ENCODE results near the gene ZDHHC19. TPM values are rescaled to one million over a fixed set of nuclear protein-coding genes. Genes with fewer than 3 reads are reported as not detected.

The ZDHHC19 gene
- total RNA-seq, 2 experiments from 2014 or later: not detected

DNA sequence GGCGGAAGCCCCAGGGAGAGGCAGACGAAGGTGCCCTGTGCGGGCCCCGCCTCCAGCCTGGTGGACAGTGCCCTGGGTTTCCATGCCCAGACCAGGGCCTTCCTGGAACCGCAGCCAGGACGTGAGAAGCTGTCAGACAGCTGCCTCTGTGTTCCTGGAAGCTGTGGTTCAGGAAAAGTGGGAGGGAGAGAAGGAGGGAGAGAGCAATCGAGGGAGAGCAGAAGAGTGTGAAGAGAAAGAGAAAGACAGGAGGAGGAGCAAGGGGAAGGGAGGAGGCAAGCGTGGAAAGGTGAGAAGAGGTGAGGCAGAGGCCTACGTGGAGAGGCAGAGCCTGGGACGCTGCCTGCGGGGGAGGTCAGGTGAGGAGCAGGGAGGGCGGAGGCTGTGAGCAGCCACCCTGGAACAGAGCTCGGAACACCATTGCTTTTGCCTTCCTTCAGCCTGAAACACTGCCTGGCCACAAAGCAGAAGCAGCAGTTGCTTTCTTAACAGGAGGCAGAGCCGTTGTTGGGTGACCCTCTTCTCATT lies 18.6 kb downstream of the ZDHHC19 start:
- Mint-ChIP-seq H3K27me3 (no peaks in the 10 kb centered on the region), H3K27ac (peak overlapping the region; percentile 90), H3K4me1 (ENCODE audit: low read depth) (peaks cover 16% of the 10 kb centered on the region), H3K4me3 (peak overlapping the region; percentile 51), H3K36me3 (ENCODE audit: low read depth) (no peaks in the 10 kb centered on the region), H3K9me3 (no peaks in the 10 kb centered on the region)
- intact Hi-C loops (cut with DNase I, micrococcal nuclease): no loop called here
- Histone ChIP-seq H3K9me3 (ENCODE audit: control insufficient read depth in 1 of 2, insufficient read depth in 1 of 2, low read length in 2 of 2) (no peaks in the 10 kb centered on the region), H3K36me3 (ENCODE audit: insufficient read depth, low read length) (no peaks in the 10 kb centered on the region), H3K4me3 (ENCODE audit: low read length) (no peak overlapping the region), H3K27ac (ENCODE audit: low read depth in 1 of 2, low read length in 2 of 2) (peak overlapping the region; percentile 61 to 85), H3K4me1 (ENCODE audit: insufficient read depth, low read length) (peaks cover 51% of the 10 kb centered on the region), H3K27me3 (ENCODE audit: control insufficient read depth in 1 of 2, insufficient read depth in 2 of 2, low read length in 2 of 2) (no peaks in the 10 kb centered on the region)
- ATAC-seq (ENCODE audit: poor library complexity) (peak; percentile 24), DNase-seq (peak in 4 of 14 experiments; percentile 15 to 54 (median 52))
- POLR2A ChIA-PET: interaction anchor here (0.7 to 2.2 kb wide), 4 partner anchors 12 to 119 kb away, joined by 3 to 28 read pairs (median 7); no protein-coding TSS in a partner anchor
- CTCF ChIA-PET: interaction anchor here (0.6 to 1.9 kb wide), 3 partner anchors 13 to 119 kb away, joined by 3 to 9 read pairs (median 4); no protein-coding TSS in a partner anchor
- TF ChIP-seq, protein P1, sequence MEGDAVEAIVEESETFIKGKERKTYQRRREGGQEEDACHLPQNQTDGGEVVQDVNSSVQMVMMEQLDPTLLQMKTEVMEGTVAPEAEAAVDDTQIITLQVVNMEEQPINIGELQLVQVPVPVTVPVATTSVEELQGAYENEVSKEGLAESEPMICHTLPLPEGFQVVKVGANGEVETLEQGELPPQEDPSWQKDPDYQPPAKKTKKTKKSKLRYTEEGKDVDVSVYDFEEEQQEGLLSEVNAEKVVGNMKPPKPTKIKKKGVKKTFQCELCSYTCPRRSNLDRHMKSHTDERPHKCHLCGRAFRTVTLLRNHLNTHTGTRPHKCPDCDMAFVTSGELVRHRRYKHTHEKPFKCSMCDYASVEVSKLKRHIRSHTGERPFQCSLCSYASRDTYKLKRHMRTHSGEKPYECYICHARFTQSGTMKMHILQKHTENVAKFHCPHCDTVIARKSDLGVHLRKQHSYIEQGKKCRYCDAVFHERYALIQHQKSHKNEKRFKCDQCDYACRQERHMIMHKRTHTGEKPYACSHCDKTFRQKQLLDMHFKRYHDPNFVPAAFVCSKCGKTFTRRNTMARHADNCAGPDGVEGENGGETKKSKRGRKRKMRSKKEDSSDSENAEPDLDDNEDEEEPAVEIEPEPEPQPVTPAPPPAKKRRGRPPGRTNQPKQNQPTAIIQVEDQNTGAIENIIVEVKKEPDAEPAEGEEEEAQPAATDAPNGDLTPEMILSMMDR (IDR thresholded peaks at IDR 0.05): no peak

DNA sequence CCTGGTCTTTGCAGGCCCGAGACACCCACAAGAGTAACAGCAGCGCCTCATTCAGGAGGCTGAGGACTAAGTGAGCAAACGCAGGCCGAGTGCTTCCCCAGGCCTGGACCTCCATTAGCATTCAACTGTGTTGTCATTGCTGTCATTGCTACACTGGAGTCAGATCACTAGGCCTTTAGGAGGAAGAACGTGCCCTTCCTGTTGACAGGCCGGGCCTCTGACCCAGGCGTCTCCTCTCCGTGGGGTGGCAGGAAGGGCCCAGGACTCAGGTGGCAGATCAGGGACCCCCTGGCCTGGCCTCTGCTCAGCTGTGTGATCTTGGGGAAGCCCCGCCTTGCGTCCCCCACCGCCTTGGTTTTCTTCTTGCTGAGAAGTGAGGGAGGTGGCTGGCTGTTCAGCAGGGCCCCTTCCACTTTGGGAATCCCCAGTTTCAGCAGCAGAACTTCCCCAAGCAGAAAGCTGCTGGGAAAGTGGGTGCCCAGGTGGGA lies 19.1 kb downstream of the ZDHHC19 start:
- intact Hi-C loops (cut with DNase I, micrococcal nuclease): no loop called here
- Mint-ChIP-seq H3K4me1 (ENCODE audit: low read depth) (peaks cover 19% of the 10 kb centered on the region), H3K9me3 (no peaks in the 10 kb centered on the region), H3K27me3 (no peaks in the 10 kb centered on the region), H3K27ac (peak overlapping the region; percentile 90), H3K4me3 (peak overlapping the region; percentile 51), H3K36me3 (ENCODE audit: low read depth) (no peaks in the 10 kb centered on the region)
- ATAC-seq (ENCODE audit: poor library complexity): peak; percentile 50
- Histone ChIP-seq H3K36me3 (ENCODE audit: insufficient read depth, low read length) (no peaks in the 10 kb centered on the region), H3K4me1 (ENCODE audit: insufficient read depth, low read length) (peaks cover 54% of the 10 kb centered on the region), H3K9me3 (ENCODE audit: control insufficient read depth in 1 of 2, insufficient read depth in 1 of 2, low read length in 2 of 2) (no peaks in the 10 kb centered on the region), H3K4me3 (ENCODE audit: low read length) (no peak overlapping the region), H3K27me3 (ENCODE audit: control insufficient read depth in 1 of 2, insufficient read depth in 2 of 2, low read length in 2 of 2) (no peaks in the 10 kb centered on the region), H3K27ac (ENCODE audit: low read depth in 1 of 2, low read length in 2 of 2) (peak overlapping the region; percentile 61 to 85)
- TF ChIP-seq, protein P1 (IDR thresholded peaks at IDR 0.05): no peak
- DNase-seq: peak in 12 of 14 experiments; percentile 8 to 87 (median 32)
- ChIA-PET POLR2A (interaction anchor here (0.7 to 2.2 kb wide), 4 partner anchors 12 to 119 kb away, joined by 3 to 28 read pairs (median 7); no protein-coding TSS in a partner anchor), CTCF (interaction anchor here (0.6 to 1.9 kb wide), 3 partner anchors 12 to 119 kb away, joined by 3 to 9 read pairs (median 4); no protein-coding TSS in a partner anchor)

DNA sequence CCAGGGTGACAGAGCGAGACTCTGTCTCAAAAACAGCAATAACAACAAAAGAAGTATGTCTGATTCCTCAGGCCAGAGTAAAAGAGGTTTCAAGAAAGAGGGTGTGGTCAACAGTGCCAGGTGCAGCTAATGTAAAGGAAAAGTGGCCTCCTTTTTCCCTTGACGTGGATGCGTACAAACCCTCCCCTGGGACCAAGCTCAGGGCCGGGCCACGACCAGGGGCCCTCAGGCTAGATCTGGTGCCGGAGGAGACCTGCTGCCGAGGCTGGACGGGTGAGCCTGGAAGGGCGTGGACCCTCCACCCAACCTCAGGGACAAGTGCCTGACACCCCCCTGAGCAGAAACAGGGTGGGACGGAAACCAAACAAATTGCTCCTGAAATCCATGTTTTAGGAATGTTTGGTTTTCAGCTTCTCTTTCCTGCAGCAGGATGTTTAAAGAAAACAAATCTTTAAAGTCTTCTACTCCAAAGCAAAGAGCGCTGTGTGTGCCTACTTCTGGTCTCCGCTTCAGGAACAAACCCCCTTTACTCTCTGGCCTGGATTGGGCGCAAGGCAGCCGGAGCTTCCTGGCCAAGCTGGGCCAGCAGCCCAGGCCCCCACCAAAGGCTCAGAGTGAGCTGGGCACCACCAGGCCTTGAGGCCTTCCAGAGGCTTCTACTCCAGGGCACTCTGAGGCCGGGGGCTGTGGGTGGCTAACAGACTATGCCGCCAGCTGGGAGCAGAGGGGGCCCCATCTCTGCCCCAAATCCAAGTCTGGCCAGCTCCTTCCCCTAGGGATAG lies 21.4 kb downstream of the ZDHHC19 start:
- no peaks in the 10 kb centered on the region for H3K9me3 Mint-ChIP-seq
- H3K36me3 Mint-ChIP-seq (ENCODE audit: low read depth): no peaks in the 10 kb centered on the region
- POLR2A ChIA-PET: no interaction called here

More for the DNA sequence above, 21.4 kb downstream of the ZDHHC19 start:
- H3K27me3 ChIP-seq (ENCODE audit: control insufficient read depth in 1 of 2, insufficient read depth in 2 of 2, low read length in 2 of 2): no peaks in the 10 kb centered on the region
- no peak for ATAC-seq (ENCODE audit: poor library complexity)
- Mint-ChIP-seq H3K4me3 (no peak overlapping the region), H3K27me3 (no peaks in the 10 kb centered on the region), H3K27ac (no peak overlapping the region), H3K4me1 (ENCODE audit: low read depth) (peaks cover 26% of the 10 kb centered on the region)
- intact Hi-C loops (cut with DNase I, micrococcal nuclease): loop anchor here in 1 of 2 experiments (10.0 kb wide), 1 partner anchor 195 kb away; no protein-coding TSS in a partner anchor
- H3K36me3 ChIP-seq (ENCODE audit: insufficient read depth, low read length): no peaks in the 10 kb centered on the region
- TF ChIP-seq, protein P1 (IDR thresholded peaks at IDR 0.05): no peak
- H3K4me3 ChIP-seq (ENCODE audit: low read length): no peak overlapping the region
- no peak for DNase-seq
- H3K4me1 ChIP-seq (ENCODE audit: insufficient read depth, low read length): peaks cover 45% of the 10 kb centered on the region
- no peaks in the 10 kb centered on the region for H3K9me3 ChIP-seq (ENCODE audit: control insufficient read depth in 1 of 2, insufficient read depth in 1 of 2, low read length in 2 of 2)
- no peak overlapping the region for H3K27ac ChIP-seq (ENCODE audit: low read depth in 1 of 2, low read length in 2 of 2)
- CTCF ChIA-PET: no interaction called here

Measured in CD4-positive, alpha-beta T cell (primary cell).